ENCODE data around the gene TOPAZ1. TPM values are rescaled to one million over a fixed set of nuclear protein-coding genes. Genes with fewer than 3 reads are reported as not detected.
A peak's percentile ranks its signal among the peaks of the same experiment; 100 is the strongest.

TOPAZ1 gene
- total and polyA plus RNA-seq, 2 experiments from 2014 or later: not detected

DNA sequence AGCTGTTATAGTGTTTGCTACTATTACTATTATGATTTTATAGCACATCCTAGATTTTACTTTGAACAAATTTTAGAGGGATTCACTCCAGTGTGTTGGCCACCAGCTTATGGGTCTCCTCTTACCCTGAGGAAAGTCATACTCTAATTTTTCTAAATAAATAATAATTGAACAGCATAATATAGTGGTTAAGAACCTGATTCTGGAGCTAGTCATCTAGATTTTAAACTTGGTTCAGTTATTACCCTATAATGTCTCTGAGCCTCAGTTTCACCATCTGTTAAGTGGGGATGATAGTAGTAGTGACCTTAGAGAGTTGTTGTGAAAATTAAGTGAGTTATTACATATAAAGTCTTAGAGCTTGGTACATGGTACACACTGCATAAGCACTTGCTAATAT, 30.7 kb upstream of the TOPAZ1 start:
- no peaks in the 10 kb centered on the region for H3K36me3 ChIP-seq (replicated peaks; ENCODE audit: insufficient read depth, low read depth)
- H3K9me3 ChIP-seq (ENCODE audit: low read depth): no peaks in the 10 kb centered on the region
- H4K20me1 ChIP-seq (ENCODE audit: insufficient read depth, poor library complexity, severe bottlenecking): no peaks in the 10 kb centered on the region
- no peak overlapping the region for H3K27ac ChIP-seq
- H3K9me2 ChIP-seq (replicated peaks; ENCODE audit: insufficient read depth): no peaks in the 10 kb centered on the region
- no peaks in the 10 kb centered on the region for H3K79me2 ChIP-seq
- no peak for TF ChIP-seq EZH2 (IDR thresholded peaks at IDR 0.05; ENCODE audit: borderline replicate concordance)
- TF ChIP-seq, protein P1, sequence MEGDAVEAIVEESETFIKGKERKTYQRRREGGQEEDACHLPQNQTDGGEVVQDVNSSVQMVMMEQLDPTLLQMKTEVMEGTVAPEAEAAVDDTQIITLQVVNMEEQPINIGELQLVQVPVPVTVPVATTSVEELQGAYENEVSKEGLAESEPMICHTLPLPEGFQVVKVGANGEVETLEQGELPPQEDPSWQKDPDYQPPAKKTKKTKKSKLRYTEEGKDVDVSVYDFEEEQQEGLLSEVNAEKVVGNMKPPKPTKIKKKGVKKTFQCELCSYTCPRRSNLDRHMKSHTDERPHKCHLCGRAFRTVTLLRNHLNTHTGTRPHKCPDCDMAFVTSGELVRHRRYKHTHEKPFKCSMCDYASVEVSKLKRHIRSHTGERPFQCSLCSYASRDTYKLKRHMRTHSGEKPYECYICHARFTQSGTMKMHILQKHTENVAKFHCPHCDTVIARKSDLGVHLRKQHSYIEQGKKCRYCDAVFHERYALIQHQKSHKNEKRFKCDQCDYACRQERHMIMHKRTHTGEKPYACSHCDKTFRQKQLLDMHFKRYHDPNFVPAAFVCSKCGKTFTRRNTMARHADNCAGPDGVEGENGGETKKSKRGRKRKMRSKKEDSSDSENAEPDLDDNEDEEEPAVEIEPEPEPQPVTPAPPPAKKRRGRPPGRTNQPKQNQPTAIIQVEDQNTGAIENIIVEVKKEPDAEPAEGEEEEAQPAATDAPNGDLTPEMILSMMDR (IDR thresholded peaks at IDR 0.05; ENCODE audit: poor library complexity): no peak
- no peak for TF ChIP-seq EZH2phosphoT487 (IDR thresholded peaks at IDR 0.05; ENCODE audit: low read depth, severe bottlenecking, unreplicated experiment)
- H3K27me3 ChIP-seq: no peaks in the 10 kb centered on the region
- no peak overlapping the region for H2AFZ ChIP-seq
- H3K4me3 ChIP-seq: no peak overlapping the region
- peaks cover 12% of the 10 kb centered on the region for H3K4me1 ChIP-seq (ENCODE audit: insufficient read depth)
- no peak overlapping the region for H3K4me2 ChIP-seq
- no peak for DNase-seq (ENCODE audit: low spot score)

DNA sequence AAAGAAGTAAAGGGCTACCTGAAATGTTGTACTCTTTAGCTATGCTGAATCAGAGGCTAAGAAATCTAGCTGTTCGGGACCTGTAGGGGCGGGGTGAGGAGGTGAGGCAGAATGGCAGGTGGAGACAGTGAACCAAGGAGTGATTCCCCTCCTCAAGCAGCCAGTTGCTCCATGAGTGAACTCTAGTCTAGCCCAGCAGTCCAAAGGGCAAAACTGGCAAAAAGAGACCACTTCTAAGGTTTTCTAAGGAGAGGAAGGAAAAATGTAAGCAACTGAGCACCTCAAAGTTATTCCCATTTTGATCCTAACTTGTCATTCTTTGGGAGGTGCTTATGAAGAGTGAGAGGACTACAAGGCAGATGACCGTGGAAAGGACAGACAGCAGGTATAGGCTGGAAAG, 19.3 kb upstream of the TOPAZ1 start:
- no peaks in the 10 kb centered on the region for H3K9me3 ChIP-seq (ENCODE audit: low read depth)
- no peaks in the 10 kb centered on the region for H4K20me1 ChIP-seq (ENCODE audit: insufficient read depth, poor library complexity, severe bottlenecking)
- 70% methylated on average over 3 of the region's 3 CpGs for WGBS (ENCODE audit: low lambda C conversion rate, missing lambda C conversion rate)
- no peaks in the 10 kb centered on the region for H3K27me3 ChIP-seq
- H3K79me2 ChIP-seq: no peaks in the 10 kb centered on the region
- DNase-seq (ENCODE audit: low spot score): no peak
- H3K27ac ChIP-seq: no peak overlapping the region
- no peaks in the 10 kb centered on the region for H3K4me1 ChIP-seq (ENCODE audit: insufficient read depth)
- H3K9me2 ChIP-seq (replicated peaks; ENCODE audit: insufficient read depth): no peaks in the 10 kb centered on the region
- TF ChIP-seq EZH2 (IDR thresholded peaks at IDR 0.05; ENCODE audit: borderline replicate concordance) (no peak), EZH2phosphoT487 (IDR thresholded peaks at IDR 0.05; ENCODE audit: low read depth, severe bottlenecking, unreplicated experiment) (no peak)
- TF ChIP-seq, protein P1 (IDR thresholded peaks at IDR 0.05; ENCODE audit: poor library complexity): no peak
- no peak overlapping the region for H3K4me2 ChIP-seq
- H3K4me3 ChIP-seq: no peak overlapping the region
- no peak overlapping the region for H2AFZ ChIP-seq
- H3K36me3 ChIP-seq (replicated peaks; ENCODE audit: insufficient read depth, low read depth): no peaks in the 10 kb centered on the region

DNA sequence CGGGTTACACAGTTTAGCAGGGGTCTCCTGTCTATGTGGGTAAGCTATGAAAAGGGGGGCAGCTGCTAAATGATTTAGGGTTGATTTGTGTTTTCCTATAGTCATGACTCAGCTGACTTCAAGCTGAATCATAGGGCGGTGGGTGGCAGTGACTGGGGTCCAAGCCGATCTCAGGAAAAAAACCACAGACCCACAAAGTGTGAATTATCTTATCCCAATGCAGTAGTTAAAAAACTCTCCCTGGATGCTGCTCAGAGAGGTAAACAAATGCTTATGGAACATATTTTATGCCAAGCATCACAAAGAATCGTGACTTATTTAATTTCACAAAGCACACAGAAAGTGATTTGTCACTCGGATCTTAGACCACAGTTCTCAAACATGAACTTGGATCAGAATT, 18.4 kb upstream of the TOPAZ1 start:
- Histone ChIP-seq H3K79me2 (no peaks in the 10 kb centered on the region), H3K27me3 (no peaks in the 10 kb centered on the region), H4K20me1 (ENCODE audit: insufficient read depth, poor library complexity, severe bottlenecking) (no peaks in the 10 kb centered on the region), H3K4me2 (no peak overlapping the region), H3K9me3 (ENCODE audit: low read depth) (no peaks in the 10 kb centered on the region), H3K9me2 (replicated peaks; ENCODE audit: insufficient read depth) (no peaks in the 10 kb centered on the region), H3K36me3 (replicated peaks; ENCODE audit: insufficient read depth, low read depth) (no peaks in the 10 kb centered on the region), H2AFZ (no peak overlapping the region), H3K27ac (no peak overlapping the region), H3K4me1 (ENCODE audit: insufficient read depth) (no peaks in the 10 kb centered on the region), H3K4me3 (no peak overlapping the region)
- 79% methylated on average over 5 of the region's 5 CpGs for WGBS (ENCODE audit: low lambda C conversion rate, missing lambda C conversion rate)
- TF ChIP-seq, protein P1 (IDR thresholded peaks at IDR 0.05; ENCODE audit: poor library complexity): no peak
- TF ChIP-seq EZH2phosphoT487 (IDR thresholded peaks at IDR 0.05; ENCODE audit: low read depth, severe bottlenecking, unreplicated experiment): no peak
- DNase-seq (ENCODE audit: low spot score): no peak

DNA sequence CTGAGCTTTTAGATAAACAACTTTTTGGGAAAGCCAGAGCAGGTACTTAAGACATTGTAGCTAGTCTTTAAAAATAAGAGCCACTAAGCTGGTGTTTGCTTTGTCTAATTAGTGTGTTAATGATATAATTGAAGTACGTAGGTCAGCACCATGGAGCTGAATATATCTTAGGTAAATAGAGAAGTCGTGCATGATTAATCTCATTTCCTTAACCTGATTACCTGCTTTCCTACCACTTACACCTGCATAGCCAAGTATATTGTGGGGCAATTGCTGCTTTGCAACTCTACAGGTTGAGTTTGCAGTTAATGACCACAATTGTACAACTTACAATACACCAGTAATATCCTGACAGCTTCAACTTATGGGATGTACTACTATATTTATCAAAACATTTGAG, 17.6 kb upstream of the TOPAZ1 start:
- DNase-seq (ENCODE audit: low spot score): no peak

More for the DNA sequence above, 17.6 kb upstream of the TOPAZ1 start:
- H4K20me1 ChIP-seq (ENCODE audit: insufficient read depth, poor library complexity, severe bottlenecking): no peaks in the 10 kb centered on the region
- no peak overlapping the region for H3K4me3 ChIP-seq
- H3K27me3 ChIP-seq: no peaks in the 10 kb centered on the region
- no peaks in the 10 kb centered on the region for H3K9me3 ChIP-seq (ENCODE audit: low read depth)
- no peaks in the 10 kb centered on the region for H3K9me2 ChIP-seq (replicated peaks; ENCODE audit: insufficient read depth)
- no peaks in the 10 kb centered on the region for H3K79me2 ChIP-seq
- no peaks in the 10 kb centered on the region for H3K36me3 ChIP-seq (replicated peaks; ENCODE audit: insufficient read depth, low read depth)
- peak overlapping the region; percentile 2 for H3K4me2 ChIP-seq
- TF ChIP-seq EZH2phosphoT487 (IDR thresholded peaks at IDR 0.05; ENCODE audit: low read depth, severe bottlenecking, unreplicated experiment) (no peak), EZH2 (IDR thresholded peaks at IDR 0.05; ENCODE audit: borderline replicate concordance) (no peak)
- TF ChIP-seq, protein P1 (IDR thresholded peaks at IDR 0.05; ENCODE audit: poor library complexity): no peak
- no peak overlapping the region for H2AFZ ChIP-seq
- 50% methylated on average over 2 of the region's 2 CpGs for WGBS (ENCODE audit: low lambda C conversion rate, missing lambda C conversion rate)
- peak overlapping the region; percentile 14 for H3K27ac ChIP-seq
- H3K4me1 ChIP-seq (ENCODE audit: insufficient read depth): no peaks in the 10 kb centered on the region

All from hepatocyte (in vitro differentiated cells).